K562 (cell line): ENCODE data around the gene RPS27. TPM values are rescaled to one million over a fixed set of nuclear protein-coding genes. Genes with fewer than 3 reads are reported as not detected.

ENCODE experiments used
- BCOR ChIP-seq: fragments of 450-650 bp; IDR thresholded peaks from 2 replicates; pipeline ENCODE4 v1.6.1; 2016
- DDX20 ChIP-seq: fragments of 450-650 bp; IDR thresholded peaks from 2 replicates; pipeline ENCODE4 v1.6.1; 2016; ENCODE audit warnings: missing genetic modification characterization, low read depth, mild to moderate bottlenecking, missing compliant biosample characterization, moderate library complexity
- EP400 ChIP-seq: fragments of 450-650 bp; IDR thresholded peaks from 2 replicates; pipeline ENCODE4 v1.6.1; 2017; ENCODE audit warnings: antibody characterized with exemption, mild to moderate bottlenecking, moderate library complexity
- ETS2 ChIP-seq: IDR thresholded peaks from 2 replicates; pipeline ENCODE4 v1.6.1; 2016; ENCODE audit warnings: borderline replicate concordance, missing genetic modification characterization, mild to moderate bottlenecking, moderate library complexity, missing compliant biosample characterization; ENCODE audit not compliant: poor library complexity, severe bottlenecking
- HCFC1 ChIP-seq: IDR thresholded peaks from 2 replicates; pipeline ENCODE4 v1.6.1; 2012; ENCODE audit warnings: low read depth, low read length, improper control_type of control experiment
- HDGF ChIP-seq: fragments of 450-650 bp; IDR thresholded peaks from 2 replicates; pipeline ENCODE4 v1.6.1; 2016
- KAT2B ChIP-seq: IDR thresholded peaks from one replicate; pipeline ENCODE4 v1.6.1; 2012; ENCODE audit warnings: low read depth, mild to moderate bottlenecking, control low read depth, inconsistent platforms, low read length, moderate library complexity
- NR2C2 ChIP-seq, 2 experiments: fragments of 200-800 bp in 1 of 2; sonication (Bioruptor generic) in 1 of 2; sonication (generic) in 1 of 2; formaldehyde crosslinking in 1 of 2; IDR thresholded peaks; 2 replicates each; pipeline versions ENCODE4 v1.6.1 to v1.8.0; 2016 to 2022; ENCODE audit warnings: mild to moderate bottlenecking in 1 of 2, missing compliant biosample characterization in 1 of 2, missing genetic modification characterization in 1 of 2, missing genetic modification reagents in 1 of 2
- PHF21A ChIP-seq: fragments of 450-650 bp; IDR thresholded peaks from 2 replicates; pipeline ENCODE4 v1.6.1; 2017; ENCODE audit warnings: low read depth, borderline replicate concordance
- PHF8 ChIP-seq: fragments of 200-600 bp; sonication (generic); IDR thresholded peaks from 2 replicates; pipeline ENCODE4 v1.6.1; 2012; ENCODE audit warnings: mixed run types, mild to moderate bottlenecking, inconsistent platforms, low read length, moderate library complexity, borderline replicate concordance
- PTTG1 ChIP-seq: fragments of 450-650 bp; IDR thresholded peaks from 2 replicates; pipeline ENCODE4 v1.6.1; 2016; ENCODE audit warnings: low read depth, mild to moderate bottlenecking, missing genetic modification characterization, missing compliant biosample characterization
- RBM34 ChIP-seq: fragments of 200-400 bp; formaldehyde crosslinking; IDR thresholded peaks from 2 replicates; pipeline ENCODE4 v1.6.1; 2018; ENCODE audit warnings: low read length, borderline replicate concordance; ENCODE audit not compliant: insufficient read depth
- SMAD3 ChIP-seq: fragments of 450-650 bp; formaldehyde crosslinking; conservative IDR thresholded peaks from 2 replicates; pipeline ENCODE4 v1.4.0; 2020; ENCODE audit warnings: mild to moderate bottlenecking
- SOX6 ChIP-seq: fragments of 450-650 bp; IDR thresholded peaks from 2 replicates; pipeline ENCODE4 v1.6.1; 2014; ENCODE audit warnings: mild to moderate bottlenecking
- TSC22D4 ChIP-seq: fragments of 450-650 bp; IDR thresholded peaks from 2 replicates; pipeline ENCODE4 v1.6.1; 2016; ENCODE audit warnings: missing genetic modification characterization, missing biosample characterization, control low read depth
- ZNF134 ChIP-seq: fragments of 250-450 bp; sonication (Bioruptor Pico); conservative IDR thresholded peaks from 2 replicates; pipeline ENCODE4 v1.4.0; 2020
- ZNF707 ChIP-seq: fragments of 250-450 bp; sonication (Bioruptor Pico); conservative IDR thresholded peaks from 2 replicates; pipeline ENCODE4 v1.8.0; 2022; ENCODE audit warnings: inconsistent platforms, mild to moderate bottlenecking, moderate library complexity
- polyA plus RNA-seq, 8 experiments: library from polyadenylated mRNA; depleted of rRNA in 4 of 8; stranded (reverse) in 5 of 8; unstranded in 3 of 8; fragments of >200 nt; fragmentation: Nextera tagmentation in 2 of 8; fragmentation: Illumina TruSeq in 1 of 8; extraction: Ambion mirVana in 2 of 8; extraction: Trizol in 1 of 8; gene quantifications; 2 replicates each; pipeline versions ENCODE4 v1.2.1 to v1.2.3, GENCODE V29; 2011 to 2014; ENCODE audit warnings: inconsistent platforms in 1 of 8, missing spikeins in 1 of 8
- total RNA-seq, 7 experiments: library from RNA; depleted of rRNA in 6 of 7; stranded (reverse); fragments of >200 nt in 6 of 7; fragmentation: Illumina TruSeq in 2 of 7; extraction: Trizol in 2 of 7; gene quantifications; 2 replicates each; pipeline versions ENCODE4 v1.2.1 to v1.2.3, GENCODE V29; 2011 to 2021; ENCODE audit warnings: low replicate concordance in 1 of 7
- TF ChIP-seq, protein P1 (sequence below): fragments of 250-450 bp; sonication (Bioruptor Pico); IDR thresholded peaks from 2 replicates; pipeline ENCODE4 v1.4.0; 2020; ENCODE audit warnings: borderline replicate concordance
- TF ChIP-seq, protein P2 (sequence below): fragments of 250-450 bp; sonication (Bioruptor Pico); IDR thresholded peaks from 2 replicates; pipeline ENCODE4 v1.5.0; 2021
- TF ChIP-seq, protein P3 (sequence below): sonication (generic); formaldehyde crosslinking; IDR thresholded peaks from 2 replicates; pipeline ENCODE4 v1.8.0; 2022; ENCODE audit warnings: mild to moderate bottlenecking, missing genetic modification reagents
- TF ChIP-seq, protein P4 (sequence below): fragments of 450-650 bp; IDR thresholded peaks from 2 replicates; pipeline ENCODE4 v1.6.1; 2017; ENCODE audit warnings: antibody characterized with exemption

The RPS27 gene
- total and polyA plus RNA-seq, 9 of the 15 experiments (the other 6 are each of a cell fraction or from before 2014, with no cell fraction given), result 2,091 to 9,377 (median 6,706) TPM

- TF ChIP-seq, protein P1, sequence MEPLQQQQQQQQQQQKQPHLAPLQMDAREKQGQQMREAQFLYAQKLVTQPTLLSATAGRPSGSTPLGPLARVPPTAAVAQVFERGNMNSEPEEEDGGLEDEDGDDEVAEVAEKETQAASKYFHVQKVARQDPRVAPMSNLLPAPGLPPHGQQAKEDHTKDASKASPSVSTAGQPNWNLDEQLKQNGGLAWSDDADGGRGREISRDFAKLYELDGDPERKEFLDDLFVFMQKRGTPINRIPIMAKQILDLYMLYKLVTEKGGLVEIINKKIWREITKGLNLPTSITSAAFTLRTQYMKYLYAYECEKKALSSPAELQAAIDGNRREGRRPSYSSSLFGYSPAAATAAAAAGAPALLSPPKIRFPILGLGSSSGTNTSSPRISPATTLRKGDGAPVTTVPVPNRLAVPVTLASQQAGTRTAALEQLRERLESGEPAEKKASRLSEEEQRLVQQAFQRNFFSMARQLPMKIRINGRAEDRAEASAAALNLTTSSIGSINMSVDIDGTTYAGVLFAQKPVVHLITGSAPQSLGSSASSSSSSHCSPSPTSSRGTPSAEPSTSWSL, result no peak
- no peak for TF ChIP-seq ZNF134 (CRISPR knock-in tag)
- TF ChIP-seq HCFC1, result no peak; the same call in 1 of the 2 replicates
- TF ChIP-seq, protein P2, sequence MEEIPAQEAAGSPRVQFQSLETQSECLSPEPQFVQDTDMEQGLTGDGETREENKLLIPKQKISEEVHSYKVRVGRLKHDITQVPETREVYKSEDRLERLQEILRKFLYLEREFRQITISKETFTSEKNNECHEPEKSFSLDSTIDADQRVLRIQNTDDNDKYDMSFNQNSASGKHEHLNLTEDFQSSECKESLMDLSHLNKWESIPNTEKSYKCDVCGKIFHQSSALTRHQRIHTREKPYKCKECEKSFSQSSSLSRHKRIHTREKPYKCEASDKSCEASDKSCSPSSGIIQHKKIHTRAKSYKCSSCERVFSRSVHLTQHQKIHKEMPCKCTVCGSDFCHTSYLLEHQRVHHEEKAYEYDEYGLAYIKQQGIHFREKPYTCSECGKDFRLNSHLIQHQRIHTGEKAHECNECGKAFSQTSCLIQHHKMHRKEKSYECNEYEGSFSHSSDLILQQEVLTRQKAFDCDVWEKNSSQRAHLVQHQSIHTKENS (CRISPR knock-in tag), result no peak
- no peak for TF ChIP-seq PTTG1
- TF ChIP-seq SOX6, result peak; percentile 49
- TF ChIP-seq PHF21A, result 0 out of 2 replicates have a peak, but pooled peaks have one; percentile 11
- TF ChIP-seq, protein P3, sequence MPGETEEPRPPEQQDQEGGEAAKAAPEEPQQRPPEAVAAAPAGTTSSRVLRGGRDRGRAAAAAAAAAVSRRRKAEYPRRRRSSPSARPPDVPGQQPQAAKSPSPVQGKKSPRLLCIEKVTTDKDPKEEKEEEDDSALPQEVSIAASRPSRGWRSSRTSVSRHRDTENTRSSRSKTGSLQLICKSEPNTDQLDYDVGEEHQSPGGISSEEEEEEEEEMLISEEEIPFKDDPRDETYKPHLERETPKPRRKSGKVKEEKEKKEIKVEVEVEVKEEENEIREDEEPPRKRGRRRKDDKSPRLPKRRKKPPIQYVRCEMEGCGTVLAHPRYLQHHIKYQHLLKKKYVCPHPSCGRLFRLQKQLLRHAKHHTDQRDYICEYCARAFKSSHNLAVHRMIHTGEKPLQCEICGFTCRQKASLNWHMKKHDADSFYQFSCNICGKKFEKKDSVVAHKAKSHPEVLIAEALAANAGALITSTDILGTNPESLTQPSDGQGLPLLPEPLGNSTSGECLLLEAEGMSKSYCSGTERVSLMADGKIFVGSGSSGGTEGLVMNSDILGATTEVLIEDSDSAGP, result peak; percentile 36; the same call in 1 of the 2 replicates
- TF ChIP-seq ETS2 (tag), result peak; percentile 19
- no peak for TF ChIP-seq SMAD3 (CRISPR knock-in tag)
- peak; percentile 96 for TF ChIP-seq EP400
- peak; percentile 79; the same call in 1 of the 2 replicates for TF ChIP-seq NR2C2 (CRISPR knock-in tag; IDR thresholded peaks at IDR 0.05)
- TF ChIP-seq NR2C2 (tag; IDR thresholded peaks at IDR 0.05), result peak; percentile 85
- TF ChIP-seq RBM34, result no peak
- TF ChIP-seq DDX20 (tag), result no peak
- TF ChIP-seq, protein P4, sequence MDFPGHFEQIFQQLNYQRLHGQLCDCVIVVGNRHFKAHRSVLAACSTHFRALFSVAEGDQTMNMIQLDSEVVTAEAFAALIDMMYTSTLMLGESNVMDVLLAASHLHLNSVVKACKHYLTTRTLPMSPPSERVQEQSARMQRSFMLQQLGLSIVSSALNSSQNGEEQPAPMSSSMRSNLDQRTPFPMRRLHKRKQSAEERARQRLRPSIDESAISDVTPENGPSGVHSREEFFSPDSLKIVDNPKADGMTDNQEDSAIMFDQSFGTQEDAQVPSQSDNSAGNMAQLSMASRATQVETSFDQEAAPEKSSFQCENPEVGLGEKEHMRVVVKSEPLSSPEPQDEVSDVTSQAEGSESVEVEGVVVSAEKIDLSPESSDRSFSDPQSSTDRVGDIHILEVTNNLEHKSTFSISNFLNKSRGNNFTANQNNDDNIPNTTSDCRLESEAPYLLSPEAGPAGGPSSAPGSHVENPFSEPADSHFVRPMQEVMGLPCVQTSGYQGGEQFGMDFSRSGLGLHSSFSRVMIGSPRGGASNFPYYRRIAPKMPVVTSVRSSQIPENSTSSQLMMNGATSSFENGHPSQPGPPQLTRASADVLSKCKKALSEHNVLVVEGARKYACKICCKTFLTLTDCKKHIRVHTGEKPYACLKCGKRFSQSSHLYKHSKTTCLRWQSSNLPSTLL, result no peak
- TF ChIP-seq TSC22D4 (tag), result no peak
- peak; percentile 82; the same call in 1 of the 2 replicates for TF ChIP-seq PHF8
- TF ChIP-seq BCOR, result peak; percentile 82
- TF ChIP-seq ZNF707, result no peak
- no peak for TF ChIP-seq HDGF
- no peak for TF ChIP-seq KAT2B
Observed at GRCh38 chr1:153967107-153967999, 23.2 kb upstream of the RPS27 start, which contains the start of gene CREB3L4 (continued).
